Right lobe of liver (tissue), 4 donors: ENCODE results near the gene SLC24A1.

Source experiments
- CTCF ChIP-seq, 4 donors: fragments of 200-600 bp in 3 of 4; fragments of 450-650 bp in 1 of 4; IDR thresholded peaks; one replicate each; pipeline versions ENCODE4 v1.5.1 to v1.8.0; 2016 to 2022; ENCODE audit warnings: antibody characterized with exemption in 4 of 4, mild to moderate bottlenecking in 2 of 4
- POLR2A ChIP-seq: fragments of 450-650 bp; IDR thresholded peaks from one replicate; pipeline ENCODE4 v1.6.1; 2017; ENCODE audit warnings: antibody characterized with exemption, mild to moderate bottlenecking
- donor health status: DM: no; HTN: no; CAD: no.
- donor health status: DM: no; HTN: no; CAD: no.
- donor health status: DM: no; HTN: yes; CAD: no.

- TF ChIP-seq CTCF (IDR thresholded peaks at IDR 0.05): no peak
- no peak for TF ChIP-seq POLR2A
These were observed 39.2 kb downstream of the SLC24A1 start for GRCh38 chr15:65660927-65661326.
